Measurements from ENCODE around the gene UACA.

GRCh38 chr15:70707686-70708300 is 55.6 kb downstream of the UACA start:
- TF ChIP-seq, protein P1, sequence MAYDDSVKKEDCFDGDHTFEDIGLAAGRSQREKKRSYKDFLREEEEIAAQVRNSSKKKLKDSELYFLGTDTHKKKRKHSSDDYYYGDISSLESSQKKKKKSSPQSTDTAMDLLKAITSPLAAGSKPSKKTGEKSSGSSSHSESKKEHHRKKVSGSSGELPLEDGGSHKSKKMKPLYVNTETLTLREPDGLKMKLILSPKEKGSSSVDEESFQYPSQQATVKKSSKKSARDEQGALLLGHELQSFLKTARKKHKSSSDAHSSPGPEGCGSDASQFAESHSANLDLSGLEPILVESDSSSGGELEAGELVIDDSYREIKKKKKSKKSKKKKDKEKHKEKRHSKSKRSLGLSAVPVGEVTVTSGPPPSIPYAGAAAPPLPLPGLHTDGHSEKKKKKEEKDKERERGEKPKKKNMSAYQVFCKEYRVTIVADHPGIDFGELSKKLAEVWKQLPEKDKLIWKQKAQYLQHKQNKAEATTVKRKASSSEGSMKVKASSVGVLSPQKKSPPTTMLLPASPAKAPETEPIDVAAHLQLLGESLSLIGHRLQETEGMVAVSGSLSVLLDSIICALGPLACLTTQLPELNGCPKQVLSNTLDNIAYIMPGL (CRISPR knock-in tag; IDR thresholded peaks at IDR 0.05) = no peak
- TF ChIP-seq CTCF (IDR thresholded peaks at IDR 0.05) (no peak), FOXP1 (CRISPR knock-in tag; IDR thresholded peaks at IDR 0.05; ENCODE audit: borderline replicate concordance) (no peak)
- TF ChIP-seq, protein P2, sequence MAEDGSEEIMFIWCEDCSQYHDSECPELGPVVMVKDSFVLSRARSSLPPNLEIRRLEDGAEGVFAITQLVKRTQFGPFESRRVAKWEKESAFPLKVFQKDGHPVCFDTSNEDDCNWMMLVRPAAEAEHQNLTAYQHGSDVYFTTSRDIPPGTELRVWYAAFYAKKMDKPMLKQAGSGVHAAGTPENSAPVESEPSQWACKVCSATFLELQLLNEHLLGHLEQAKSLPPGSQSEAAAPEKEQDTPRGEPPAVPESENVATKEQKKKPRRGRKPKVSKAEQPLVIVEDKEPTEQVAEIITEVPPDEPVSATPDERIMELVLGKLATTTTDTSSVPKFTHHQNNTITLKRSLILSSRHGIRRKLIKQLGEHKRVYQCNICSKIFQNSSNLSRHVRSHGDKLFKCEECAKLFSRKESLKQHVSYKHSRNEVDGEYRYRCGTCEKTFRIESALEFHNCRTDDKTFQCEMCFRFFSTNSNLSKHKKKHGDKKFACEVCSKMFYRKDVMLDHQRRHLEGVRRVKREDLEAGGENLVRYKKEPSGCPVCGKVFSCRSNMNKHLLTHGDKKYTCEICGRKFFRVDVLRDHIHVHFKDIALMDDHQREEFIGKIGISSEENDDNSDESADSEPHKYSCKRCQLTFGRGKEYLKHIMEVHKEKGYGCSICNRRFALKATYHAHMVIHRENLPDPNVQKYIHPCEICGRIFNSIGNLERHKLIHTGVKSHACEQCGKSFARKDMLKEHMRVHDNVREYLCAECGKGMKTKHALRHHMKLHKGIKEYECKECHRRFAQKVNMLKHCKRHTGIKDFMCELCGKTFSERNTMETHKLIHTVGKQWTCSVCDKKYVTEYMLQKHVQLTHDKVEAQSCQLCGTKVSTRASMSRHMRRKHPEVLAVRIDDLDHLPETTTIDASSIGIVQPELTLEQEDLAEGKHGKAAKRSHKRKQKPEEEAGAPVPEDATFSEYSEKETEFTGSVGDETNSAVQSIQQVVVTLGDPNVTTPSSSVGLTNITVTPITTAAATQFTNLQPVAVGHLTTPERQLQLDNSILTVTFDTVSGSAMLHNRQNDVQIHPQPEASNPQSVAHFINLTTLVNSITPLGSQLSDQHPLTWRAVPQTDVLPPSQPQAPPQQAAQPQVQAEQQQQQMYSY (CRISPR knock-in tag; IDR thresholded peaks at IDR 0.05) = no peak
